AG04449 (cell line): ENCODE data around the gene KCNQ1.

Experiments
- CTCF ChIA-PET: fragments of 350-600 bp; formaldehyde crosslinking; extraction: SDS; loops from one replicate; lab custom pipeline; 2021; ENCODE audit warnings: antibody characterized with exemption; lab: Yijun Ruan, JAX
- POLR2A ChIA-PET: fragments of 400-600, 350-600 bp; formaldehyde crosslinking; extraction: SDS; loops from one replicate; lab custom pipeline; 2020; ENCODE audit warnings: antibody characterized with exemption, inconsistent platforms; lab: Yijun Ruan, JAX
- DNase-seq: peaks from one replicate; pipeline ENCODE4 v3.0.0-alpha.2; 2010; ENCODE audit warnings: low read depth, low spot score
- H3K4me3 ChIP-seq: 2 replicates; pipeline ENCODE4 v1.5.1; 2011; ENCODE audit warnings: low read depth, mild to moderate bottlenecking, control low read depth, low read length
- TF ChIP-seq, protein P1 (sequence below): IDR thresholded peaks from one replicate; pipeline ENCODE4 v1.5.1; 2011; ENCODE audit warnings: mild to moderate bottlenecking, moderate library complexity, low read length, control low read depth, inconsistent platforms; ENCODE audit not compliant: insufficient read depth; ENCODE audit errors: missing control alignments

The KCNQ1 gene

GRCh38 chr11:2892967-2893528, 448.2 kb downstream of the KCNQ1 start:
- ChIA-PET CTCF (interaction anchor here (0.7 to 15.4 kb wide), 14 partner anchors 8 to 588 kb away, joined by 3 to 1022 read pairs (median 5); a partner anchor contains a TSS), POLR2A (interaction anchor here (0.7 to 1.6 kb wide), 2 partner anchors 37 to 48 kb away, joined by 3 to 14 read pairs; partner anchors contain the start of gene PHLDA2)
- TF ChIP-seq, protein P1, sequence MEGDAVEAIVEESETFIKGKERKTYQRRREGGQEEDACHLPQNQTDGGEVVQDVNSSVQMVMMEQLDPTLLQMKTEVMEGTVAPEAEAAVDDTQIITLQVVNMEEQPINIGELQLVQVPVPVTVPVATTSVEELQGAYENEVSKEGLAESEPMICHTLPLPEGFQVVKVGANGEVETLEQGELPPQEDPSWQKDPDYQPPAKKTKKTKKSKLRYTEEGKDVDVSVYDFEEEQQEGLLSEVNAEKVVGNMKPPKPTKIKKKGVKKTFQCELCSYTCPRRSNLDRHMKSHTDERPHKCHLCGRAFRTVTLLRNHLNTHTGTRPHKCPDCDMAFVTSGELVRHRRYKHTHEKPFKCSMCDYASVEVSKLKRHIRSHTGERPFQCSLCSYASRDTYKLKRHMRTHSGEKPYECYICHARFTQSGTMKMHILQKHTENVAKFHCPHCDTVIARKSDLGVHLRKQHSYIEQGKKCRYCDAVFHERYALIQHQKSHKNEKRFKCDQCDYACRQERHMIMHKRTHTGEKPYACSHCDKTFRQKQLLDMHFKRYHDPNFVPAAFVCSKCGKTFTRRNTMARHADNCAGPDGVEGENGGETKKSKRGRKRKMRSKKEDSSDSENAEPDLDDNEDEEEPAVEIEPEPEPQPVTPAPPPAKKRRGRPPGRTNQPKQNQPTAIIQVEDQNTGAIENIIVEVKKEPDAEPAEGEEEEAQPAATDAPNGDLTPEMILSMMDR, result peak; percentile 30
- DNase-seq, result no peak
- peak overlapping the region; percentile 62 for H3K4me3 ChIP-seq

- DNase-seq, result no peak
- no peak overlapping the region for H3K4me3 ChIP-seq
- TF ChIP-seq, protein P1, result no peak
- ChIA-PET POLR2A (no interaction called here), CTCF (interaction anchor here (3.0 to 15.4 kb wide), 2 partner anchors 361 to 474 kb away, joined by 12 to 1022 read pairs; no protein-coding TSS in a partner anchor)
These were observed 449.1 kb downstream of the KCNQ1 start for GRCh38 chr11:2893935-2894334.

- ChIA-PET POLR2A (interaction anchor here (0.7 kb wide), 1 partner anchor 33 kb away, joined by 3 read pairs; no protein-coding TSS in a partner anchor), CTCF (interaction anchor here (0.8 to 15.4 kb wide), 4 partner anchors 8 to 363 kb away, joined by 3 to 1022 read pairs (median 4); no protein-coding TSS in a partner anchor)
- H3K4me3 ChIP-seq, result no peak overlapping the region
- DNase-seq, result no peak
- TF ChIP-seq, protein P1, result no peak
These were observed 451.2 kb downstream of the KCNQ1 start for GRCh38 chr11:2896047-2896446.

DNA sequence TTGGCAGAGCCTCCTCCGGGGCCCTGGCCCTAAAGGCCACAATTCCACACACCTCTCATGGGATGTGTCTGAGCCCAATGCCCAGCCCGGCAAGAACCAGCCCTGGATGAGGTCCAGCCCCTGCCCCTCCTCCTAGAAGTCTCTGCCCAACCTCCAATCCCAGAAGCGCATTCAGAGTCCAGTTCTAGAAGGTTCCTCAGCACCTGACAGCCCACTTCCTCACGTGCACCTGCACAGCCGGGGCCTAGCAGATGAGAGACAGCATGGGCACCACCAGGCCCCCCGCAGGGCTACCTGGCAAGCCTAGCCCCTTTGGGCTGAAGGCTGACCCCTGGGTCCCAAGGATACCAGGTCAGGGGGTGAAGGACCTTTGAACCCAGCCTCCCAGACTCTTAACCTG, 452.2 kb downstream of the KCNQ1 start:
- POLR2A ChIA-PET, result no interaction called here

GRCh38 chr11:2898366-2899079, 453.7 kb downstream of the KCNQ1 start:
- ChIA-PET POLR2A (interaction anchor here (0.6 to 1.5 kb wide), 2 partner anchors 30 to 481 kb away, joined by 3 read pairs; partner anchors contain the start of gene ZNF195), CTCF (interaction anchor here (1.5 to 2.5 kb wide), 3 partner anchors 8 to 366 kb away, joined by 3 to 17 read pairs (median 12); no protein-coding TSS in a partner anchor)
- TF ChIP-seq, protein P1, result no peak
- H3K4me3 ChIP-seq, result no peak overlapping the region
- peak; percentile 58 for DNase-seq

More for the DNA sequence above, 452.2 kb downstream of the KCNQ1 start:
- TF ChIP-seq, protein P1, result no peak
- H3K4me3 ChIP-seq, result no peak overlapping the region
- CTCF ChIA-PET, result interaction anchor here (1.5 kb wide), 1 partner anchor 9 kb away, joined by 5 read pairs; no protein-coding TSS in a partner anchor
- no peak for DNase-seq
